B cell (primary cell): Measurements from ENCODE around the gene MGARP.

Experiments used
- EZH2 ChIP-seq: IDR thresholded peaks from 2 replicates; pipeline ENCODE4 v1.6.1; 2012; ENCODE audit warnings: borderline replicate concordance, low read depth, mild to moderate bottlenecking, moderate library complexity, low read length; ENCODE audit not compliant: insufficient read depth, poor library complexity, severe bottlenecking
- TF ChIP-seq, protein P1 (sequence below): fragments of 200-600 bp; IDR thresholded peaks from one replicate; pipeline ENCODE4 v1.8.0; 2022; ENCODE audit warnings: antibody characterized with exemption, mild to moderate bottlenecking

DNA sequence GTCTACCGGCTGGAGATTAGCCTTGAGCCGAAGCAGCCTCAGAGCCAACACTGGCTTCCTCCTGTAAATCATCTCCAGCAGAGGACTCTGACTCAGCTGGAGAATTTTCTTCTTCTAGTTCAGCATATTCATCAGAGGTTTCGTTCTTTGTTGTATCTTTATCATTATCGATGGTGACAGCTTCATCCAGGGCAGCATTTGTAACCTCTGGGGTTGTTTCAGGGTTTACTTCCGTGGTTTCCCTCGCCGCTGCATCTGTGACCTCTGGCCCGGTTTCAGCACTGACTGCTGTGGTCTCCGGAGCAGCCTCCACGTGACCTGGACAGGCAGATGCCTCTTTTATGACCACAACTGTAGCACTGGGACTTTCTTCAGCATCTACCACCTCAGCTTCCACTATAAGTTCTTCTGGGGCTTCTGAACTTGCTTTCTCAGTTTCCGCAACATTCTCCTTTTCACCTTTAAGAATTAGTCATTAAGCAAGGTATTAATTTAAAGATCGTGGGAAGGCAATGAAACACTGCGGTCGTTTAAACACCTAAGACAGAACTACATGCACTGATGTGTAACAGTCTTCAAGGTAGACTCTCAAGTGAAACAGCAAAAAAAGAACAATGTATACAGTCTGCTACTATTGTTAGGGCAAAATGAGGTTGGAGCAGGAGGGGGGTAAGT lies 13.3 kb downstream of the MGARP start:
- TF ChIP-seq, protein P1, sequence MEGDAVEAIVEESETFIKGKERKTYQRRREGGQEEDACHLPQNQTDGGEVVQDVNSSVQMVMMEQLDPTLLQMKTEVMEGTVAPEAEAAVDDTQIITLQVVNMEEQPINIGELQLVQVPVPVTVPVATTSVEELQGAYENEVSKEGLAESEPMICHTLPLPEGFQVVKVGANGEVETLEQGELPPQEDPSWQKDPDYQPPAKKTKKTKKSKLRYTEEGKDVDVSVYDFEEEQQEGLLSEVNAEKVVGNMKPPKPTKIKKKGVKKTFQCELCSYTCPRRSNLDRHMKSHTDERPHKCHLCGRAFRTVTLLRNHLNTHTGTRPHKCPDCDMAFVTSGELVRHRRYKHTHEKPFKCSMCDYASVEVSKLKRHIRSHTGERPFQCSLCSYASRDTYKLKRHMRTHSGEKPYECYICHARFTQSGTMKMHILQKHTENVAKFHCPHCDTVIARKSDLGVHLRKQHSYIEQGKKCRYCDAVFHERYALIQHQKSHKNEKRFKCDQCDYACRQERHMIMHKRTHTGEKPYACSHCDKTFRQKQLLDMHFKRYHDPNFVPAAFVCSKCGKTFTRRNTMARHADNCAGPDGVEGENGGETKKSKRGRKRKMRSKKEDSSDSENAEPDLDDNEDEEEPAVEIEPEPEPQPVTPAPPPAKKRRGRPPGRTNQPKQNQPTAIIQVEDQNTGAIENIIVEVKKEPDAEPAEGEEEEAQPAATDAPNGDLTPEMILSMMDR: no peak
- no peak for TF ChIP-seq EZH2
